Dedifferentiated amniotic fluid mesenchymal stem cell (primary cell): ENCODE measurements around the gene DOCK4.

Source experiments
- DNase-seq: peaks from one replicate; pipeline ENCODE4 v3.0.0-alpha.2; 2016; ENCODE audit errors: extremely low spot score

The DOCK4 gene

DNA sequence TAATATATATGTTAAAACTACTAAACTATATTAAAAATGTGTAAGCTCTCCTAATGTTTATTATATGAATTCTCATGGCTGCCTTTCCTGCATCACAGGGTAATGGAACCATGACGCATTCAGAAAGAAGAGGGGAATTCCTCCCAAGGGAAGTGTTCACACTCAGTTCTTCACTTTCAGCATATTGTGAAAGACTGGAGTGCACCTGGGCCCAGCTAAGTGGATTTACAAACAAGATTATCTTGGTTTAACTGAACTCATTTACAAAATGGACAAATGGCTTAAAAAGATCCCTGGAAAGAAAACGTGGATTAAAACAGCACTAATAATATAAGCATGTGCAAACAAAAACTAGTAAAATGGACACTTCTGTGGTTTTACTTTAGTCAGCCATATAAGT lies 149.8 kb downstream of the DOCK4 start:
- no peak for DNase-seq

DNA sequence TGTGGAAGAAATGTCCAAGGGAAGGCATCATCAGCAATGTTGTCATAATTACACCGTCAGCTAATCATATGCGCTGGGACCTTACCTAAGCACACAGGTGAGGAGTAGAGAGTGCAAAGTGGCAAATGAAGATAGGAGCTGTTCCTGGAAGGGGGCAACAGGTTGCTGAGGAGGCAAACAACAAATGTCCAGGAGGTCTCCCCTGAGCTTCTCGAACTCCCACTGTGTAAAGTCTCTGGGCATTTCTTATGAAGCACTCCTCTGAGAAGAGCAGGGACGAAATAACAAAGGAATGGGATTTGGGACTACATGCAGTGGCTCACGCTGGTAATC lies 152.5 kb downstream of the DOCK4 start:
- DNase-seq, result no peak

DNA sequence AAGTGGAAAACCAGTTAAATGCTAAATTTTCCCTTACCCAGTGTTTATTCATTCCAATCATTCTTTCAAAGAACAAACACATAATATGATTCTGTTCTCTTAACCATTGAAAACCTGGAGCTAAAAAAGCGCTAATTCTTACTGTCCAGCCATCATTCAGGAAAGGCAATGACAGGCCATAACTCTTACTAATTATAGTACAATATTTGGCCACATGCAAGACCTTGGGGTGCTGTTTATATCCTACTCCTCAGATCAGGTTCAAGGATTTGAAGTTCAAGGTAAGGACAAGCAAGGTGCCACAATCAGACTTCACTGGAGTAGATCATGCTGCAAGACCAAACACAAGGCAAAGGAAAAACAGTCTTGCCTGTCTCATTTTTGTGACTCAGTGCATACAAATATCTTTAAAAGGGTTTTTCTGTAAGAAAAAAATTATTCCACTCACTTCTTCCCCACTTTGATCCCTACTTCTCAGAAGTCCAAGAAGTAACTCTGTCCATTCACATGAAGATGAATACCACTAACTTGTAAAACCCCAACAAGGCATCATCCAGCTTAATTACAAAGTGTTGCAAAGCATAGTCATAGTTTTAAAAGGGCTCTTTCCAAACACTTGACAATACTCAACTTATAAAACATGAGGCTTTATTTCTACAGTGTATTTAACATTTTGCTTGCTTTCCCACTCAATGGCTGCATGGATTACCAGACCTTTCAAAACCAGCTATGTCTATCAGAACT lies 153.0 kb downstream of the DOCK4 start:
- no peak for DNase-seq

DNA sequence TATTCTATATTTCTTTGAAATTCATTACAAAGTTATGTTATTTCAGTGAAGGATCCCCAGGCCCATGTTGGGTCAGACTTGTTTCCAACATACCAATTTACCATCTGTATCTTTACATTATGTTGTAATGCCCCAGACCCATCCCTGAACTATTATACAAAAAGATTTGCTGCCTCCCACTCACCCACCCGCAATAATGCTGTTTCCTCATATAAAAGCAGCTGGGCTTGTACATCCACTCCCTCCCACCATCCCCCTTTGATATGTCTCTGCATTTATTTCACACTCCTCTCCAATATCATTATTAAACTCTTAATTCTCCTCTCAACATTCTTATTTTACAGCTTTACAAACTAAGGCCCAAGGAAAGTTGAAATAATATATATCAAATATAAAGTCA lies 153.7 kb downstream of the DOCK4 start:
- no peak for DNase-seq

DNA sequence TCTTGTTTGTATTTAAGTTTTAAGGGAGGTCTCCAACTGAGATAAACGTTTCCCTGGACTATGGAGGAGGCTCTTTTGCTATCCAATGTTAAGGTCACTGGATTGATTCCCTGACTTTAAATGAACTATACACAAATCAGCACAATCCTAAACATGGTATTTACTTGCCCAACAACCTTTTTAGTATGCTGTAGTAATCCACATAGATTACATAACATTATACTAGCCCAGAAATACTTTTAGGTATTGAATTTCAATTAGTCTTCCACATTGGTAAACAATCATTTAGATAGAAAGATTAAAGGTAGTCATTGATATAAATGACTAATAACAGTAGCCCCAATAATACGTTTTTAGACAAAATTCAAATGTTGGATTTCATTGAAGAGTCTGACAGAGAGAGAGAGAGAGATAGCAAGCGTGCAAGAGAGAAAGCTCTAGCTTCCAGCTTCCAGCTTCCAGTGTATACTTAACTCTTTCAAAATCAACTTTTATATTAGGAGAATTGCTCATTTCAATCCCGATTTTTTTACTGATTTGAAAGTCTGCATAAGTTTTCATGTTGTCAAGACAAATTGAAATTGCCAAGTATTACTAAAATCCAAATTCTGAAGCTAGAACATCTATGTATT lies 155.8 kb downstream of the DOCK4 start:
- DNase-seq, result no peak

DNA sequence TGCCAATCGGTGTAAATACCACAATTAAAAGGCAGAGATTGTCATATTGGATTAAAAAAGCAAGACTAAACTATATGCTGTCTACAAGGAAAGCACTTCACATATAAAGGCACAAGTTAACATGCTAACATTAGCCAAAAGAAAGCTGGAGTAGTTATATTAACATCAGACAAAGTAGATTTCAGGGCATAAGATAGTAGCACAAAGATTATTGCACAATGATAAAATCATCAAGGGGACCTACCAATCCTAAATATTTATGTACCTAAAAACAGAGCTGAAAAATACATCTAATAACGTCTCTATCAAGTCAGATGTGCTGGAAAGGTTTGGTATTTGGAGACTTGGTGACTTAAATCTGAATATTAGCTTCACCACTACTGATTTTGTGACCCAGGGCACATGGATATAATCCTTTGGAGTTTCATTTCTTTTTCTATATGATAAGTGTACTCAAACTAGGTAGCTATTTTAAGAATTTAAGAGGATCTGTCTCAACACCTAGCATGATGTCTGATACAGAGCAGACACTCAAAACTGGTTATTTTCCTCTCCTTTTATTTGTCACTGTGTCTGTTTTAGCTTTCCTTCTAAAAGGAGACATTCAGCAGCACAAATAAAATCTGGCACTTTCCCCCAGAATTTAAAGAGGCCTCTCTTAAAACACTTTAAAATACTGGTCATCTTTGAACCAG lies 156.5 kb downstream of the DOCK4 start:
- no peak for DNase-seq

DNA sequence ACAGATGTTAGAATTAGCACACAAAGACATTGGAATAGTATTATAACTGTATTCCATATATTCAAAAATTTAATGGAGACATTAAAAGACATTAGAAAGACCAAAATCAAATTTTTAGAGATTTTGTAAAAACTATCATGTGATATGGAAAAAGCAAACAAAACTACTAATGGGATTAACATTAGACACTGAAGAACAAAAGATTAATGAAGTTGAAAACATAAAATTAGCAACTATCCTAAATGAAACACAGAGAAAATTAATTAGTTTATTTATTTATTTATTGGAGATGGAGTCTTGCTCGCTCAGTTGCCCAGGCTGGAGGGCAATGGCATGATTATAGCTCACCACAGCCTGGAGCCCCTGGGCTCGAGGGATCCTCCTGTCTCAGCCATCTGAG lies 158.8 kb downstream of the DOCK4 start:
- DNase-seq, result no peak

DNA sequence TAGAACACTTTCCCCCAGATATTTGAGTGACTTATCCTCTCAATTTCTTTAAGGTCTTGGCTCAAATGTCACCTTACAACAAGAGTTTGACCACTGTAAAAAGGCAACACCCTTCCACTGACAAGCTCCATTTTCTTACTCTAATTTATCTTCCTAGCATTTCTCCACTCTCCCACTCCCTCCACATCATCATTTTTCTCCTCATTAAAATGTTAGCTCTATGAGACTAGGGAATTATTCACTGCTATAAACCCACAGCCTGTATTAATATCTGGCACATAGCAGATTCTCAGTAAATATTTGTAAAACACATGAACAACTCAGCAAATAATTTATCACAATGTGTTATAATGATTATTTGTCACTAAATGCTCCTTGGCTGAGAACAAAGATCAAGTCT lies 161.0 kb downstream of the DOCK4 start:
- no peak for DNase-seq

DNA sequence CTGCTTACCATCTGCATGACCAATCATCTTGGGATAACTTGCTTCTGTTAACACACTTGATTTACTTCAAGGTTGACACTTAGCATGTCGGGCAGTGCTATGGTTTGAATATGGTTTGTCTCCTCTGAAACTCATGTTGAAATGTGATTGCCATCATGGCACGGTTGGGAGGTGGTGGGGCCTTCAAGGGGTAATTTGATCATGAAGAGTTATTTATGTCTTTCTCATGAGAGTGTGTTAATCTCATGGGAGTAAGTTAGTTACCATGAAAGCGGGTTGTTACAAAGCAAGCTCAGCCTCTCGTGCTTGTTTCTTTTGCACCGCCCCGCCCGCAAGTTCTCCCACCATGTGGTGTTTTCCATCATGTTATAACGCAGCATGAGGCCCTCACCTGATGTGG lies 163.6 kb downstream of the DOCK4 start:
- no peak for DNase-seq

DNA sequence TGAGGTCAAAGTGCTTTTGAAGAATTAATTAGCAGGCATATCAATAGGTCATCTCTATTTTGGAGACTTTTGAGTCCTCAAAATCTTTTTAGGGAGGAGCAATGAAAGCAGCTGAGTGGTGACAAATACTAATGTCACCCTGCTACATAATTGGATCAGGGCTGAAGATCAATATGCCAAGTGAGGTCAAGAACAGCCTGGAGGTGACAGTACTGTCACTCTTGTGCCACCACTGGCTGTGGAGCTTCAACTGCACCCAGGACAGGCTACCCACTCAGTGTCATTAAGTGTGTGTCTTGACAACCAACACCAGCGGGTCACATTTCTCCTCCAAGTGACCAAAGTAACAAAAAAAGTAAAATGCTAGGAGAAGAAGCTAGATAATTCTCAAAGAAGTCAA lies 167.8 kb downstream of the DOCK4 start:
- DNase-seq, result no peak

DNA sequence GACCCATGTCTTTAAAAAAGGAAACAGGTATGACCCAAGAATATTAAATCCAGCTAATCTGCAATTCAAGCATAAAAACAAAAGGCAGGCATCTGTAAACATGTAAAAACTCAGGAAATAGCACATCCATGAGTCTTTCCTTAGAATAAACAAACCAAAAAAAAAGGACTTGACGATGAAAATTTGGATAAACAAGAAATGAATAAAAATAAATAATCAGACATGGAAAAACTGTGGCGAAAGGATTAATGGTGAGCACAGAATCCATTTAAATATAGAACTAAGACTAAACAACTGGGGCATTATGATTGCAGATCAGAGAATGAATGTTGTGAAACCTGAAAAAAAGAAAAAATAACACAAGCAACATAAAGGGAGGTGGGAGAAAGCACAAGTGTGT lies 170.1 kb downstream of the DOCK4 start:
- no peak for DNase-seq

DNA sequence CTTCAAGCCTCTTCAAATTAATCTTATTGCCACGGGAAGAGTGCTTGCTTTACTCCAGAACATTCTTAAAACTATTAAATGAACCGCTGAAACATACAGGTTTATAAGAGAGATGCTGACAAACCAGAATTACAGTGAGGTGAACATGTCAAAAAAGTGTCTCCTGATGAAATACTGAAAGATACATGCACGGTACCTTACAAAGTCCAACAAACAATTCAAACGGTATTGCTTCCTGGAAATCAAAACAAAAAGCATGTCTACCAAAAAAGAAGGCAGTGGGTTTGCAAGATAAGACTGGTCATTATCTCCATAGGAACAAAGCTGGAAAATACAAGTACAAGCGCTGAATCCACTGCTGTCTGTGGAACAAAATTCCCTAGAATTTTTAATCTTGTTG lies 174.5 kb downstream of the DOCK4 start:
- no peak for DNase-seq

DNA sequence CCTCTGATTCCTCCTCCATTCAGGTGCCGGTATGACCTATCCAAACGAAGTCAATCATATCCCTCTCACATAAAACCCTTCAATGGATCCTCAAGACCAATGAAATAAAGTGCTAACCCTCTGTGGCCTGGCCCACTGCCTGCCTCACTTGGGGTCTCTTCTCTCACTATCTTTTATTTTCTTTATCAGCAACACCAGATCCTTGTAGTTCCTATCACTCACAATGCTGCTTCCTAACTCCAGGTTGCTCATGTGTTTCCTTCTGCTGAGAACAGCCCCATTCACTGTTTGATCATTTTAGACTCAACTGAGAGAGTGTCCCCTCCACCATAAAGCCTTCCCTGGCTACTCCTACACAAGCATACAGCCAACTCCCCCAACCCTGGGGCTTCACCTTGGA lies 180.6 kb downstream of the DOCK4 start:
- no peak for DNase-seq

DNA sequence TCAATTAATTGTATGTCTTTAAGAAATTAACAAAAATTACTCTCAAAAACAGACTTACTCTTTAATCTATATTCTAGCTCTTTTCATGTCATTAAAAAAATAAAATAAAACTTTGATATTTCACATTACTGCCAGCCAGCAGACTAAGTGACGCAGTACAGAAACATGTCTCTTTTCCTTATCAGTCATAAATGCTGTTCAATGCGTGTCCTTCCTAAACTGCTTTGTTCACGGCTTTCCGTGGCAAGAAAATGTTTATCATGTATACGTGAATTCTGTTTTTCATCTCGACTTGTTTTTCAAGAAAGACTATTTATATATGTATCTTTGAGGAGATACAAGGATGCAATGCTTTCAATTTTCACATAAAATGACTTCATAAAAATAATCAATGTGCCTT lies 182.4 kb downstream of the DOCK4 start:
- no peak for DNase-seq

DNA sequence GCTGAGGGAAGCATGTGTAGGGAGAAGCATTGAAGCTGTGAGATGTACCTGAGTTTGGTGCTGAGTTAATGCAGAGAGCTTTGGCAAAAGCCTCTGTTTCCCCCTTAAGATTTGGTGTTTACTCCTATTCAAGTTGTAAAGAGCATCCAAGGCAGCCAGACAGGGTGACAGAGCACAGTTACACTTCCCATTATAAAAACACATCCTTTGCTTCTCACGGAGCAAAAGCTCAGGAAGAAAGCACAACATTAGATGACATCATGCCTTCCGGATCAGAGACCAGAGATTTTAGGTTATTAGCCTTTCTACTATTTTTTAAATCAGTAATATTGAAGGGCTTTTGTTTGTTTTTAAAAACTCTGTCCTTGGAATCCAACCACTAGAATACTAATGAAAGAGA lies 182.9 kb downstream of the DOCK4 start:
- no peak for DNase-seq

DNA sequence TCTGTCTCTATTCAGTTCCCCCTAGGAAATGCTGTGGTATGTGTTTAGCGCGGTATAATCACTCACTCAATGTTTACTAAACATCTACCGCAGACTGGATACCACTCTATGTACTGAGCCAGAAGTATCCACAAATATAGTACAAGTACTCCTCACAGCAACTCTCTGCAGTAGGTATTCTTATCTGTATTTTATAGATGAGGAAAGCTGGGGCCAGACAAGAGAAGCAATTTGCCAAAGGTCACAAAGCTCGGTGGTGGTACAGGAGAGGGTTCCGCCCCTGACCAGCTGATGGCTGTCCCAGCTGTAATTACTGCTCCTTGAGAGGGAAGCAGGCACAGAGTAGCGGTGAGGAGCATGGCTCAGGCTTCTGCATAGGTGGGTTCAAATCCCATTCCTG lies 184.1 kb downstream of the DOCK4 start:
- DNase-seq, result no peak

DNA sequence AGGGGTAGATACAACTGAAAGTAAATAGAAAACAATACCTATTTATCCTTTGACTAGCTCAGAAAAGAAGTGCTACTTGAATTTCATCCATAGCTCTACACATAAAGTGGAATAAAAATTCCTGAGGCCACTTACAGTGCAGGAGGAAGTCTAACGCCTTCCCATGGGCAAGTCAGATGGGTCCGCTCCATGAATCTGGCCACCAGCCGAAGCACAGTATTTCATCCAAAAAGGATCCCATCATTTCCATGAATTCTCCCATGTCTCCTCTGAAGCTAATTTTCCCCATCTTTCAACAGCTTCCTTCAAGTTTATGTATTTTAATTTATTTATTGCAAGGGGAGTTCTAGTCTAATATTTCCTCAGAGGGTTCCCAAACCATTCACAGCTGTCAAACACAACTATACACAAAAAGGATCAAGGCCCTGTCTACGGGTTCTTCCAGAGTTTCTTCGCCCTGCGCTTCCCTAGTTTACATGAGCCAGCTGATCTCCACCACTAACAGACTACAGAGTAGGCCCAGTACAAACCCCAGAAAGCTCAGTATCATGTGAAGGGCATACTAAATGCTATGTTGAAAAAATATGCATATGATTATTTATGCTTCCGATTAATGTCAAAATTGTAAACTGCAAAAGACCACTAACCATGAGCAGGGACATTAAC lies 184.7 kb downstream of the DOCK4 start:
- no peak for DNase-seq

DNA sequence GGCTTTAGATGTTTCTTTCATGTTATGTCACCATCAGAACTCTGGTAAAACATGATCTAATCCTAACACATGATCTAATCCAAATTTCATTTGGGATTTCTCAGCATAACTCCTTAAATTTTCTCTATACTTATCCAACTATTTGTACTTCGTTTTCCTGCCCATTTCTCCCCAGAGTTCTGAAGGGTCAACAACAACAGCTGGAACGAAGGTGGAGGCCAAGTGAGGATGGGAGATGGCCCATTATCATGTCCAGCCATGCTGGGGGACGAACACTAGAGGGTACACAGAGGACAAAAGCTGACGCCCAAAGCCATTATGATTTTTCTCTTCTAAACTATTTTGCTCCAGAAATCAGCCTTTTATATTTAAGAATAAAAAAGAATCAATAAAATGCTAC lies 185.4 kb downstream of the DOCK4 start:
- no peak for DNase-seq

DNA sequence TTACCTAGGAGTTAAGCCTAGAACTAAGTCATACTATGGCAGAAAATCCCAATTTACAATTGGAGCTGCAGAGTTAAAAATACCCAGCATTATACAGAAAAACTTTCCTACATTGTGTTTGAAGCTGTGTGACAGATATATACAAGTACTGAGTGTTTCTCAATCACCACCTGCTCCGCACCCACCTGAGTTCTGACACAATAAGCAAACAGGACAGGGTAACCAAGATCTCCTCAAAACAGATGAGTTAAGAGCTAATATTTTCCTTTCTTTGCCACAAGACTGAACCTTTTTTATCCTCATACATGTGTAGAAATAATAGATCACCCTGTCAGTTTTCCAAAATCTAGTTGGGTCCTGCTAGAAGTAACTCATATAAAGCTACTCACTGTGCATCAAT lies 186.3 kb downstream of the DOCK4 start:
- DNase-seq, result no peak

DNA sequence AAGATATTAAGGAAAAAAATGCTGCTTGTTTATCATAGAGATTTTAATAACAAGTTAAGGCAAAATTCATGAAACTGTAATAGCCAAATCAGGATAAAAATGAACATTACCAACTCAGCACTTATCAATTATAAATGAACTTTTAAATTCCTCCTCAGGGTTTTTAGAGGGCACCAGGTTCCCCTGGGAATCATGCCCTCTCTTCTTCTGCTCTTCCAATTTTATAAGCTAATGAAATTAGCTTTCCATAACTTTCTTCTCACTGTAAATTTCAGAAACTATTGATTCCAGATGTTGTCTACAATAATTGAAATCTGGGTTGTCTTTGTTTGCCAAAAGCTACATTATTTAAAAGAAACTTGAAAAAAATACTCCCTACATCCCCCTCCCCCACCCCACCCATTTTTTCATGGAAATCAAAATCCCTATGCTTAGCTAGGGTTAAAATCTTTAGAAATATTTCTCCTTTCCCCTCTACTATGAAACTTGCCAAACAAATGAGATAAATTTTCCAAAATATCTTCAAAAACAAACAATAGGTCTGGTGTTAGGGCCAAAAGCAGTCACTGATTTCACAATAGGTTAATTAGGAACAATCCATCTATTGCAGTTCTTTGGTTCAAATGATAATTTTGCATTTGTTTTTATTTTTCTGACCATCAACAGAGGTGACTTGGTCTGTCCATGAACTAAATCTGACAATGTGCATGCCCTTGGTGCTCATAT lies 187.7 kb downstream of the DOCK4 start:
- no peak for DNase-seq

DNA sequence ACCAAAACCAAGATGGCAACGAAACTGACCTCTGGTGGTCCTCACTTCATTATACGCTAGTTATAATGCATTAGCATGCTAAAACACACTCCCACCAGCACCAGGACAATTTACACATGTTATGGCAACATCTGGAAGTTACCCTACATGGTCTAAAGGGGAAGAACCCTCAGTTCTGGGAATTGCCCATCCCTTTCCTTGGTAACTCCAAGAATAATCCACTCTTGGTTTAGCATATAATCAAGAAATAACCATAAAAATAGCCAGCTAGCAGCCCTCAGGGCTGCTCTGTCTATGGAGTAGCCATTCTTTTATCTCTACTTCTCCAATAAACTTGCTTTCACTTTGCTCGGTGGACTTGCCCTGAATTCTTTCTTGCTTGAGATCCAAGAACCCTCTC lies 191.1 kb downstream of the DOCK4 start:
- DNase-seq, result no peak

DNA sequence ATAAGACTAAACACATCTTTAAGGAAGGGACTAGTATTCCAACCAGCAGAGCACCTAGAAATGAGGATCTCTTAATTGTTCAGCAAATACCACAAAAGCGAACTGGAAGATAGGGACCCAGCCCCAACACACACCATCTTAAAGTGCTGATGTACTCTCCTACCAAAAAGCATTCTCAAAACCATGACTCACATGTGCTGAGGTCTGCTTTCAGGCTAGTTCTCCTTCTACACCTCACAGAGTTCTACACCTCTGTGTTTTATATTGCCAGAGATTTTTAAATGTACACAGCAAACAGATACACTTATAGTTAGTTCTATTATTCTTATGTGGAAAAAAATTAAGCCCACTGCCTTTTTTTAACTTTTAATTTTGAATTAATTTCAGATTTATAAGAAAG lies 191.9 kb downstream of the DOCK4 start:
- no peak for DNase-seq
